LNCaP clone FGC (cell line): ENCODE results near the gene TRAPPC14.
A peak's percentile ranks its signal among the peaks of the same experiment; 100 is the strongest.
"Not testable (repeated sequence)": the region's sequence is repeated elsewhere in the genome, so short reads cannot be mapped to it uniquely, and the experiment has no call there.

Source experiments
- DNase-seq: peaks from one replicate; pipeline ENCODE4 v3.0.0-alpha.2; 2011; ENCODE audit warnings: low read depth
- H3K4me3 ChIP-seq: 2 replicates; pipeline ENCODE4 v1.5.1; 2011; ENCODE audit warnings: mild to moderate bottlenecking, low read depth, low read length, control low read depth
- TF ChIP-seq, protein P1 (sequence below): IDR thresholded peaks from 2 replicates; pipeline ENCODE4 v1.5.1; 2012; ENCODE audit warnings: mild to moderate bottlenecking; ENCODE audit not compliant: control insufficient read depth, insufficient read depth; ENCODE audit errors: extremely low read depth

The TRAPPC14 gene

DNA sequence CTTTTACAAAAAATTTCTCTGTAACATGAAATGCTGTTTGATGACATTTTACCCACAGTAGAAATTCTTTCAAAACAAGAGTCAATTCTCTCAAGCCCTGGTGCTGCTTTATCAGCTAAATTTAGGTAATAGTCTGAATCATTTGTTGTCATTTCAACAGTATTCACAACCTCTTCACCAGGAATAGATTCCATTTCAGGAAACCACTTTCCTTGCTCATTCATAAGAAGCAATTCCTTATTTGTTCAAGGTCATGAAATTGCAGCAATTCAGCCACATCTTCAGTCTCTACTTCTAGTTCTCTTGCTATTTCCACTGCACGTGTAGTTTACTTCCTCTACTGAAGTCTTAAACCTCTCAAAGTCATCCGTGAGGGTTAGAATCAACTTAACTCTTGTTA lies 33.3 kb upstream of the TRAPPC14 start:
- TF ChIP-seq, protein P1, sequence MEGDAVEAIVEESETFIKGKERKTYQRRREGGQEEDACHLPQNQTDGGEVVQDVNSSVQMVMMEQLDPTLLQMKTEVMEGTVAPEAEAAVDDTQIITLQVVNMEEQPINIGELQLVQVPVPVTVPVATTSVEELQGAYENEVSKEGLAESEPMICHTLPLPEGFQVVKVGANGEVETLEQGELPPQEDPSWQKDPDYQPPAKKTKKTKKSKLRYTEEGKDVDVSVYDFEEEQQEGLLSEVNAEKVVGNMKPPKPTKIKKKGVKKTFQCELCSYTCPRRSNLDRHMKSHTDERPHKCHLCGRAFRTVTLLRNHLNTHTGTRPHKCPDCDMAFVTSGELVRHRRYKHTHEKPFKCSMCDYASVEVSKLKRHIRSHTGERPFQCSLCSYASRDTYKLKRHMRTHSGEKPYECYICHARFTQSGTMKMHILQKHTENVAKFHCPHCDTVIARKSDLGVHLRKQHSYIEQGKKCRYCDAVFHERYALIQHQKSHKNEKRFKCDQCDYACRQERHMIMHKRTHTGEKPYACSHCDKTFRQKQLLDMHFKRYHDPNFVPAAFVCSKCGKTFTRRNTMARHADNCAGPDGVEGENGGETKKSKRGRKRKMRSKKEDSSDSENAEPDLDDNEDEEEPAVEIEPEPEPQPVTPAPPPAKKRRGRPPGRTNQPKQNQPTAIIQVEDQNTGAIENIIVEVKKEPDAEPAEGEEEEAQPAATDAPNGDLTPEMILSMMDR = no peak
- no peak overlapping the region for H3K4me3 ChIP-seq
- DNase-seq = no peak

DNA sequence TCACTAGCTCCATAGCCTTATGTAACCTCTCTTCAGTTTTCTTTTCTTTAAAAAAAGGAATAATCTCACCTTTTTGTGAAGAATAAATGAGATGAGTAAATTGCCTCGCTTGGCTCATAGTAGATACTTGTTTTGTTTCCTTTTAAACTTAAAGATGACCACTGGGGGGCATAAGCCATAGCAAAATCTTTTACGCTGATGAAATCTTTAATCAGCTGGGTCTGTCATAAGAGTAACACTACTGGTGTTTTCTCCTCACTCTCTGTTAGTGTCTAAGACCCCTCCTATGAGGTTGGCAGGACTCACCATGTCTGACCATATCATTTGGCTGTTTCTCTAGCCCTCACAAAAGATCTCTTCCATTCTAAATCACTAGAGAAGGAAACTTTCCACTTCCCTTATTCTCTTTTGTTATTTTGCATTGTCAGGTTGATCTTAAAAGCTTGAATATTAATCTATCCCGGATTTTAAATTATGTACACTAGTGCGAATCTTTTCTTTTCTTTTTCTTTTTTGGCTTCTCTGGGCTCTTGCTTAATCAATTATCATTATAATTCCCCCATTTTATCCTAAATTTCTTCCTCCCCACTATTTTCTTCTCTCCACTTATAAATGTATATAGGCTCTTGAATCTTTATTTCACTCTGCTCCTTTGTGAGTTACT lies 31.7 kb upstream of the TRAPPC14 start:
- H3K4me3 ChIP-seq = no peak overlapping the region
- TF ChIP-seq, protein P1 = peak; percentile 25; the same call in 1 of the 2 replicates
- no peak for DNase-seq

DNA sequence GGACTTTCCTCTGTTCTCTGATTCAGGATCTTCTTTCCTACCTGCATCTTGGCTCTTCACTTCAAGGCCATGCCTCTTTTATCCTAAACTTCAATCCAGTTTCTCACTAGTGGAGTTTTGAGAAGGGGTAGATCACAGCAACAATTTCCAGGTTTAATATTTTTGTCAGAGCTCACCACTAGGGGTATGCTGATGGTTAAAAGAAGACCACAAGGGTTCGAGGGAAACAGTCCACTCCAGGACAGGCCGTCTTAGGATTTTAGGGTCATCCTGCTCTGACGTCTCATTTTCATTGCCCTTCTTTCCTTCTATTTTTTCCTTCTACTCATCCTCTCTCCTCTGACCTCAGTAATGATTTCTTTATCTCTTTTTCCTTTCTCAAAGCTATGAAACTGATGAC lies 30.5 kb upstream of the TRAPPC14 start:
- H3K4me3 ChIP-seq = no peak overlapping the region
- TF ChIP-seq, protein P1 = no peak
- DNase-seq = no peak

DNA sequence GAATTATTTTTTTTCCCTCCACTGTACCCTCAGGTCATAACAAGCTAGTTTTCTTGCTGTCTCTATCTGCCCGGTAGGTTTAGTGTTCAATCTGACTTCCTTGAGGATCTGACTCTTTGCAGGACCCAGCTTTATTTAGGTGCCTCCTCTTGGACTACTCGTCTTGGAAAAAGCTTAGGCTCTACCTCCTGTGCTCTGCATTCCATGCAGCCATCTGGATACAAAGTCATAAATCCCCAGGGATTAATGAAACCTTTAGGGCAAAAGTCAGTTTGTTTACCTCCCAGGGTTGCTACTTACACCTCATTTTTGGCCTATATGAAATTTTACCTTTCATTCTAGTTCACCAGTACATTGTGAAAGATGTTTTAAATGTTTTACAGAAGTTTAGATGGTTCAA lies 27.2 kb upstream of the TRAPPC14 start:
- no peak overlapping the region for H3K4me3 ChIP-seq
- TF ChIP-seq, protein P1 = no peak

DNA sequence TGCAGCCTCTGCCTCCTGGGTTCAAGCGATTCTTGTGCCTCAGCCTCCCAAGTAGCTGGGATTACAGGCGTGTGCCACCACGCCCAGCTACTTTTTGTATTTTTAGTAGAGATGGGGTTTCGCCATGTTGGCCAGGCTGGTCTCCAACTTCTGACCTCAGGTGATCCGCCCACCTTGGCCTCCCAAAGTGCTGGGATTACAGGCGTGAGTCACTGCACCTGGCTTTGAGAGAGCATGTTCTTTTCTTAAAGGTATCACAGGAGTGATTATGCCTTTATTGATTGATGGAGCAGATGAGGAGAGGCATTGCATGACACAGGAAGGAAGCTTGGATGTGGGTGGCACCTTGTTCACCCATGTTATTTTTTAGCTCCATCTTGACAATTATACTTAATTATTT lies 24.6 kb upstream of the TRAPPC14 start:
- H3K4me3 ChIP-seq, DNase-seq: not testable (repeated sequence)

More for the DNA sequence above, 27.2 kb upstream of the TRAPPC14 start:
- no peak for DNase-seq

DNA sequence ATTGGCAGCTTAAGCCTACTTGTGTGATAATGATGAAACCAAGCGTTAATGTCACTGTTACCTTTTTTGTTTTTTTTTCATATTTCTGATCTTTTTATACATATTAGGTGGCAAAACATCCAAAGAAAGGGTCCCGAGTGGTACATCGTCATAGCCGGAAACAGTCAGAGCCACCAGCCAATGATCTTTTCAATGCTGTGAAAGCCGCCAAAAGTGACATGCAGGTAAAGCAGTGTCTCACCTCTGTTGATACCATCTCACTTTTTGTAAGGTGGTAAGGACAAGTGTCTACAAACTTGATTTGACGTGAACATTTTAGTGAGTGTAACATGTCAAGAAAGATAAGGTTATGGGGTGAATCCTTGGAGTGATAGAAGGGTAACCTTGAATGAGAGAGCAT lies 24.1 kb upstream of the TRAPPC14 start:
- not testable (repeated sequence) for H3K4me3 ChIP-seq, DNase-seq

DNA sequence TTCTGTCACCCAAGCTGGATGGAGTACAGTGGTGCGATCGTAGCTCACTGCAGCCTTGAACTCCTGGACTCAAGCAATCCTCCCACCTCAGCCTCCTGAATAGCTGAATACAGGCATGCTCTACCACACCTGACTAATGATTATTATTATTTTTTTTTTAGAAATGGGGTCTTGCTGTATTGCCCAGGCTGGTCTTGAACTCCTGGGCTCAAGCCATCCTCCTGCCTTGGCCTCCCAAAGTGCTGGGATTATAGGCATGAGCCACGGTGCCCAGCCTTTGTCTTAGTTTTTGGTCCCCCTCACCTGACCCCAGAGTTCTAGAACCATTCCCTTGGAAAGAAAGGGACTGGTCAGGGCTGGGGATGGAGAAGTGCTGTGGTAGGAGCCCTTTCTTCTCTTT lies 21.6 kb upstream of the TRAPPC14 start:
- not testable (repeated sequence) for H3K4me3 ChIP-seq, DNase-seq

DNA sequence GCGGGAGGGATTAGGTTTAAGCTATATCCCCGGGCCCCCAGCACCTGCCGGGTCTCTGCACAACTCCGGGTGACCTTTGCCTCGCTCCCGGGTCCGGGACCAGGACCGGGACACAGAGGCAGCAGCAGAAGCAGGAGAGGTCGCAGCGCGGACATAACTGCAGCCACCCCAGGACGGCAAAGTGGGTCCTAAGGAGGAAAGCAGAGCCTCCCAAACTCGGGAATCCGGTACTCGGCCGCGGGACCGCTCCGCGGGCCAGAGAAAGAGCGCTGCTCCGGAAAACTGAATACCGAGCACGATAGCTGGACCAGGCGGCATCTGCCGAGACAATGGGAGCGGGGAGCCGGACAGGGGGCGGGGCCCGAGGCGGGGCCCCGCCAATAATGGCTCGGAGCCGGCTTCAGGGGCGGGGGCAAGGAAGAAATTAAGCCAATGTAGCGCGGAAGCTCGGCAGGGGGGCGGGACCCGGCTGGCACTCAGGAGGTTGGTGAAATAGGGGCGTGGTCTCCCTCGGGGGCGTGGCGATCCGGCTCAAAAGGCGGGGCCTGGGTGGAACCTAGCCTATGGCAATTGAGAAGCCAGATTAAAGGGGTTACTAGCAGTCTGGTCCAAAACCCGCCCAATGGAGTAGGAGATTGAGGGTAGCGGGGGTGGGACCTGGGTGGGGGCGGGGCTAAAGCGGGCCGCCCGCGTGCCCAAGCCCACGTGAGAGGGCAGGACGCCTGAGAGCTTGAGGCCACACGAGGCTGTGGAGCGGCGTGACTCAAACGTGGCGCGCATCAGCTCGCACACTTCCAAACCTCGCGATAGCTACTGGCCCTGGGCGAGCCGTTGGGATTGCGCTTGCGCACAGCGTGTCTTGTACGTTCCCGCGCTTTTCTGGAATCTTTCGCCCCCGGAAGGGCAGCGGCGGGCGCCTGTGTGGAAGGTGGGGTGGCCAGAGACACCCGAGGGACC lies 18.8 kb upstream of the TRAPPC14 start, which contains the start of the genes GPC2 and STAG3:
TSS of gene GPC2 (minus strand) at position 337 of the 957 bp plus-strand sequence. CDS start at position 155, 182 bp downstream.
TSS of gene STAG3 (plus strand) at position 874 of the 957 bp plus-strand sequence. CDS start 2,639 bp downstream, outside the sequence.
- peak within 1 kb of the TSS; percentile 93 for H3K4me3 ChIP-seq
- TF ChIP-seq, protein P1 = no peak
- peak; percentile 78 for DNase-seq
